K562 (cell line): ENCODE measurements around the gene ICAM3. TPM values are rescaled to one million over a fixed set of nuclear protein-coding genes. Genes with fewer than 3 reads are reported as not detected.
A peak's percentile ranks its signal among the peaks of the same experiment; 100 is the strongest.

Experiments used
- ELF1 ChIP-seq: fragments of 200-800 bp; sonication (Bioruptor generic); IDR thresholded peaks from 2 replicates; pipeline ENCODE4 v1.6.1; 2016; ENCODE audit warnings: missing genetic modification characterization, missing compliant biosample characterization
- GTF2F1 ChIP-seq: IDR thresholded peaks from 2 replicates; pipeline ENCODE4 v1.6.1; 2011; ENCODE audit warnings: low read depth, low read length, improper control_type of control experiment
- HMGN3 ChIP-seq: IDR thresholded peaks from 2 replicates; pipeline ENCODE4 v1.6.1; 2011; ENCODE audit warnings: borderline replicate concordance, low read depth, mild to moderate bottlenecking, mixed read lengths, low read length; ENCODE audit not compliant: insufficient read length; ENCODE audit errors: extremely low read depth
- KDM2B ChIP-seq: fragments of 250-450 bp; sonication (Bioruptor Pico); IDR thresholded peaks from 2 replicates; pipeline ENCODE4 v1.8.0; 2021; ENCODE audit warnings: mild to moderate bottlenecking, moderate library complexity
- NFE2 ChIP-seq: IDR thresholded peaks from 2 replicates; pipeline ENCODE4 v1.6.1; 2014; ENCODE audit warnings: antibody characterized with exemption, low read depth
- POLR2AphosphoS2 ChIP-seq: IDR thresholded peaks from 2 replicates; pipeline ENCODE4 v1.6.1; 2012; ENCODE audit warnings: low read length, improper control_type of control experiment
- PTBP1 ChIP-seq: fragments of 200-400 bp; formaldehyde crosslinking; IDR thresholded peaks from 2 replicates; pipeline ENCODE4 v1.6.1; 2017; ENCODE audit warnings: low read depth, low read length
- SMAD2 ChIP-seq: fragments of 150-350 bp; IDR thresholded peaks from 2 replicates; pipeline ENCODE4 v1.6.1; 2014; ENCODE audit warnings: low read depth, mild to moderate bottlenecking, low read length
- SMARCC2 ChIP-seq: fragments of 450-650 bp; IDR thresholded peaks from 2 replicates; pipeline ENCODE4 v1.6.1; 2017; ENCODE audit warnings: antibody characterized with exemption, moderate library complexity, mild to moderate bottlenecking, low read depth
- ZFP36 ChIP-seq: fragments of 150-350 bp; IDR thresholded peaks from 2 replicates; pipeline ENCODE4 v1.6.1; 2018; ENCODE audit warnings: low read length, low read depth; ENCODE audit not compliant: partially characterized antibody
- ZFPM2 ChIP-seq: fragments of 250-450 bp; sonication (Bioruptor Pico); IDR thresholded peaks from 2 replicates; pipeline ENCODE4 v1.5.1; 2022; ENCODE audit warnings: mild to moderate bottlenecking
- ZNF507 ChIP-seq: conservative IDR thresholded peaks from 2 replicates; pipeline ENCODE4 v1.6.1; 2017; ENCODE audit warnings: missing genetic modification characterization, missing compliant biosample characterization
- ZNF584 ChIP-seq: fragments of 200-800 bp; sonication (Bioruptor generic); IDR thresholded peaks from 2 replicates; pipeline ENCODE4 v1.6.1; 2016; ENCODE audit warnings: low read depth, mild to moderate bottlenecking, missing genetic modification characterization, missing compliant biosample characterization
- polyA plus RNA-seq, 8 experiments: library from polyadenylated mRNA; depleted of rRNA in 4 of 8; stranded (reverse) in 5 of 8; unstranded in 3 of 8; fragments of >200 nt; fragmentation: Nextera tagmentation in 2 of 8; fragmentation: Illumina TruSeq in 1 of 8; extraction: Ambion mirVana in 2 of 8; extraction: Trizol in 1 of 8; gene quantifications; 2 replicates each; pipeline versions ENCODE4 v1.2.1 to v1.2.3, GENCODE V29; 2011 to 2014; ENCODE audit warnings: inconsistent platforms in 1 of 8, missing spikeins in 1 of 8
- total RNA-seq, 7 experiments: library from RNA; depleted of rRNA in 6 of 7; stranded (reverse); fragments of >200 nt in 6 of 7; fragmentation: Illumina TruSeq in 2 of 7; extraction: Trizol in 2 of 7; gene quantifications; 2 replicates each; pipeline versions ENCODE4 v1.2.1 to v1.2.3, GENCODE V29; 2011 to 2021; ENCODE audit warnings: low replicate concordance in 1 of 7
- TF ChIP-seq, protein P1 (sequence below): fragments of 150-350 bp; IDR thresholded peaks from 2 replicates; pipeline ENCODE4 v1.6.1; 2014; ENCODE audit warnings: low read depth, mild to moderate bottlenecking, low read length, borderline replicate concordance
- TF ChIP-seq, protein P2 (sequence below): fragments of 250-450 bp; sonication (Bioruptor Pico); IDR thresholded peaks from 2 replicates; pipeline ENCODE4 v1.9.0; 2021; ENCODE audit warnings: mild to moderate bottlenecking
- TF ChIP-seq, protein P3 (sequence below), 2 experiments: fragments of 450-650 bp in 1 of 2; sonication (generic) in 1 of 2; formaldehyde crosslinking in 1 of 2; IDR thresholded peaks; 2 replicates each; pipeline versions ENCODE4 v1.7.1 to v1.9.0; 2016 to 2022; ENCODE audit warnings: inconsistent platforms in 1 of 2, mild to moderate bottlenecking in 1 of 2, missing genetic modification reagents in 1 of 2

ICAM3 gene
- total and polyA plus RNA-seq, 9 of the 15 experiments (the other 6 are each of a cell fraction or from before 2014, with no cell fraction given): 6.5 to 39.5 (median 24.2) TPM

DNA sequence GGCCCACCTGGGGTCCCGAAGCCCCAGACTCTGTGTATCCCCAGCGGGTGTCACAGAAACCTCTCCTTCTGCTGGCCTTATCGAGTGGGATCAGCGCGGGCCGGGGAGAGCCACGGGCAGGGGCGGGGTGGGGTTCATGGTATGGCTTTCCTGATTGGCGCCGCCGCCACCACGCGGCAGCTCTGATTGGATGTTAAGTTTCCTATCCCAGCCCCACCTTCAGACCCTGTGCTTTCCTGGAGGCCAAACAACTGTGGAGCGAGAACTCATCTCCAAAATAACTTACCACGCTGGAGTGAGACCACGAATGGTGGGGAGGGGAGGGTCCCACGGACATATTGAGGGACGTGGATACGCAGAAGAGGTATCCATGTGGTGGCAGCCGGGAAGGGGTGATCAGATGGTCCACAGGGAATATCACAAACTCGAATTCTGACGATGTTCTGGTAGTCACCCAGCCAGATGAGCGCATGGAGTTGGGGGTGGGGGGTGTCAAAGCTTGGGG, 50.7 kb downstream of the ICAM3 start (continued):
- no peak for TF ChIP-seq NFE2
- TF ChIP-seq PTBP1: no peak
- TF ChIP-seq, protein P1, sequence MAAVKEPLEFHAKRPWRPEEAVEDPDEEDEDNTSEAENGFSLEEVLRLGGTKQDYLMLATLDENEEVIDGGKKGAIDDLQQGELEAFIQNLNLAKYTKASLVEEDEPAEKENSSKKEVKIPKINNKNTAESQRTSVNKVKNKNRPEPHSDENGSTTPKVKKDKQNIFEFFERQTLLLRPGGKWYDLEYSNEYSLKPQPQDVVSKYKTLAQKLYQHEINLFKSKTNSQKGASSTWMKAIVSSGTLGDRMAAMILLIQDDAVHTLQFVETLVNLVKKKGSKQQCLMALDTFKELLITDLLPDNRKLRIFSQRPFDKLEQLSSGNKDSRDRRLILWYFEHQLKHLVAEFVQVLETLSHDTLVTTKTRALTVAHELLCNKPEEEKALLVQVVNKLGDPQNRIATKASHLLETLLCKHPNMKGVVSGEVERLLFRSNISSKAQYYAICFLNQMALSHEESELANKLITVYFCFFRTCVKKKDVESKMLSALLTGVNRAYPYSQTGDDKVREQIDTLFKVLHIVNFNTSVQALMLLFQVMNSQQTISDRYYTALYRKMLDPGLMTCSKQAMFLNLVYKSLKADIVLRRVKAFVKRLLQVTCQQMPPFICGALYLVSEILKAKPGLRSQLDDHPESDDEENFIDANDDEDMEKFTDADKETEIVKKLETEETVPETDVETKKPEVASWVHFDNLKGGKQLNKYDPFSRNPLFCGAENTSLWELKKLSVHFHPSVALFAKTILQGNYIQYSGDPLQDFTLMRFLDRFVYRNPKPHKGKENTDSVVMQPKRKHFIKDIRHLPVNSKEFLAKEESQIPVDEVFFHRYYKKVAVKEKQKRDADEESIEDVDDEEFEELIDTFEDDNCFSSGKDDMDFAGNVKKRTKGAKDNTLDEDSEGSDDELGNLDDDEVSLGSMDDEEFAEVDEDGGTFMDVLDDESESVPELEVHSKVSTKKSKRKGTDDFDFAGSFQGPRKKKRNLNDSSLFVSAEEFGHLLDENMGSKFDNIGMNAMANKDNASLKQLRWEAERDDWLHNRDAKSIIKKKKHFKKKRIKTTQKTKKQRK: no peak
- TF ChIP-seq SMAD2: no peak
- no peak for TF ChIP-seq ZNF507 (tag)
- 0 out of 2 replicates have a peak, but pooled peaks have one; percentile 19 for TF ChIP-seq POLR2AphosphoS2
- TF ChIP-seq SMARCC2: no peak
- TF ChIP-seq HMGN3: no peak
- peak; percentile 32; the same call in 1 of the 2 replicates for TF ChIP-seq ELF1
- no peak for TF ChIP-seq GTF2F1
- TF ChIP-seq, protein P2, sequence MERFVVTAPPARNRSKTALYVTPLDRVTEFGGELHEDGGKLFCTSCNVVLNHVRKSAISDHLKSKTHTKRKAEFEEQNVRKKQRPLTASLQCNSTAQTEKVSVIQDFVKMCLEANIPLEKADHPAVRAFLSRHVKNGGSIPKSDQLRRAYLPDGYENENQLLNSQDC (CRISPR knock-in tag): no peak
- no peak for TF ChIP-seq KDM2B (CRISPR knock-in tag)
- TF ChIP-seq ZFP36: no peak
- 0 out of 2 replicates have a peak, but pooled peaks have one; percentile 18 for TF ChIP-seq ZNF584 (CRISPR knock-in tag)
- TF ChIP-seq, protein P3, sequence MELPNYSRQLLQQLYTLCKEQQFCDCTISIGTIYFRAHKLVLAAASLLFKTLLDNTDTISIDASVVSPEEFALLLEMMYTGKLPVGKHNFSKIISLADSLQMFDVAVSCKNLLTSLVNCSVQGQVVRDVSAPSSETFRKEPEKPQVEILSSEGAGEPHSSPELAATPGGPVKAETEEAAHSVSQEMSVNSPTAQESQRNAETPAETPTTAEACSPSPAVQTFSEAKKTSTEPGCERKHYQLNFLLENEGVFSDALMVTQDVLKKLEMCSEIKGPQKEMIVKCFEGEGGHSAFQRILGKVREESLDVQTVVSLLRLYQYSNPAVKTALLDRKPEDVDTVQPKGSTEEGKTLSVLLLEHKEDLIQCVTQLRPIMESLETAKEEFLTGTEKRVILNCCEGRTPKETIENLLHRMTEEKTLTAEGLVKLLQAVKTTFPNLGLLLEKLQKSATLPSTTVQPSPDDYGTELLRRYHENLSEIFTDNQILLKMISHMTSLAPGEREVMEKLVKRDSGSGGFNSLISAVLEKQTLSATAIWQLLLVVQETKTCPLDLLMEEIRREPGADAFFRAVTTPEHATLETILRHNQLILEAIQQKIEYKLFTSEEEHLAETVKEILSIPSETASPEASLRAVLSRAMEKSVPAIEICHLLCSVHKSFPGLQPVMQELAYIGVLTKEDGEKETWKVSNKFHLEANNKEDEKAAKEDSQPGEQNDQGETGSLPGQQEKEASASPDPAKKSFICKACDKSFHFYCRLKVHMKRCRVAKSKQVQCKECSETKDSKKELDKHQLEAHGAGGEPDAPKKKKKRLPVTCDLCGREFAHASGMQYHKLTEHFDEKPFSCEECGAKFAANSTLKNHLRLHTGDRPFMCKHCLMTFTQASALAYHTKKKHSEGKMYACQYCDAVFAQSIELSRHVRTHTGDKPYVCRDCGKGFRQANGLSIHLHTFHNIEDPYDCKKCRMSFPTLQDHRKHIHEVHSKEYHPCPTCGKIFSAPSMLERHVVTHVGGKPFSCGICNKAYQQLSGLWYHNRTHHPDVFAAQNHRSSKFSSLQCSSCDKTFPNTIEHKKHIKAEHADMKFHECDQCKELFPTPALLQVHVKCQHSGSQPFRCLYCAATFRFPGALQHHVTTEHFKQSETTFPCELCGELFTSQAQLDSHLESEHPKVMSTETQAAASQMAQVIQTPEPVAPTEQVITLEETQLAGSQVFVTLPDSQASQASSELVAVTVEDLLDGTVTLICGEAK (IDR thresholded peaks at IDR 0.05): 0 out of 2 replicates have a peak, but pooled peaks have one; percentile 27
- TF ChIP-seq, protein P3 (CRISPR knock-in tag; IDR thresholded peaks at IDR 0.05): no peak
- no peak for TF ChIP-seq ZFPM2 (CRISPR knock-in tag)
